Stomach smooth muscle (tissue), 2 donors: Measurements from ENCODE around the gene ARHGAP19.
"Not testable (repeated sequence)": the region's sequence is repeated elsewhere in the genome, so short reads cannot be mapped to it uniquely, and the experiment has no call there.

ENCODE experiments used
- H3K27ac ChIP-seq: one replicate; pipeline ENCODE4 v1.7.0; 2013; ENCODE audit warnings: mild to moderate bottlenecking, low read length, inconsistent platforms
- H3K27me3 ChIP-seq, 2 donors: one replicate each; pipeline ENCODE4 v1.7.0; 2013; ENCODE audit warnings: low read length in 2 of 2; ENCODE audit not compliant: insufficient read depth in 2 of 2, control insufficient read depth in 1 of 2
- H3K36me3 ChIP-seq, 2 donors: one replicate each; pipeline ENCODE4 v1.7.0; 2013; ENCODE audit warnings: low read length in 2 of 2; ENCODE audit not compliant: control insufficient read depth in 2 of 2, insufficient read depth in 2 of 2
- H3K4me1 ChIP-seq: one replicate; pipeline ENCODE4 v1.7.0; 2013; ENCODE audit warnings: low read length; ENCODE audit not compliant: control insufficient read depth, insufficient read depth
- H3K4me3 ChIP-seq, 2 donors: one replicate each; pipeline ENCODE4 v1.7.0; 2013; ENCODE audit warnings: low read length in 2 of 2
- H3K9ac ChIP-seq, 2 donors: one replicate each; pipeline ENCODE4 v1.7.0; 2013; ENCODE audit warnings: low read length in 2 of 2, mild to moderate bottlenecking in 1 of 2
- H3K9me3 ChIP-seq, 2 donors: one replicate each; pipeline ENCODE4 v1.7.0; 2013; ENCODE audit warnings: low read length in 2 of 2; ENCODE audit not compliant: control insufficient read depth in 2 of 2
- donor health status: healthy.
- donor health status: Pancreatic carcinoma.

Gene ARHGAP19

DNA sequence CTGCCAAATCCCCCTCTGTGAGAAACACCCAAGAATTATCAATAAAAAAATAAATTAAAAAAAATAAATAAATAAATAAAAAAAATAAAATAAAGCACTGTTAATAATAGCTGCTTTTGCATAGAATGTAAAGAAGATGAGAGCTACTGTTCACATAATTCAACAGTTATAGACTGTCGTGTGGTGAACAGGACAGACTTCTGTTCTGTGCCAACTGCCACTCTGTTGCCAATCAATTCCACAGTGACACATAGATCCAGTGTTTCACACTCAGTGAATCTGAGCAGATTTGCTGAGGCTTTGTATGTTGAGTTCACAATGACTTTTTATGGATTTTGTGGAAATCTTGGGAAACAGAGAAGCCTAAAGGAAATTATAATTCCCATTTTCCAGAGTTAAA, 14.9 kb downstream of the ARHGAP19 start:
- Histone ChIP-seq H3K27me3 (no peaks in the 10 kb centered on the region), H3K9me3 (no peaks in the 10 kb centered on the region)

DNA sequence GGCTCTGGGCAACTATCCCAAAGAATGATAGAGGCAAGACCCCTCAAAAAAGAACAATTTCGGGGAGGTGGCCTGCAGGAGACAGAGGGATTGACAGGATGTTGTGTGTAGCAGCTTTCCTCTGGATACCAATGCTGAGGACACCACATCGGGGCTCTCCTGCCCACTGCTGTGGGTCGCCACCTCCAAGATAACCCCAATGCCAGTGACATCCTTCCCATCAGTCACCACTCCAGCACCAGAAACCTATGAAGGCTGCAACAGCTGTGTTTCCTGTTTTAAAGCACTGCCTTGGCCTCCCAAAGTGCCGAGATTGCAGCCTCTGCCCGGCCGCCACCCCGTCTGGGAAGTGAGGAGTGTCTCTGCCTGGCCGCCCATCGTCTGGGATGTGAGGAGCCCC, 17.6 kb downstream of the ARHGAP19 start:
- no peak overlapping the region for H3K9ac ChIP-seq
- H3K36me3 ChIP-seq, result no peaks in the 10 kb centered on the region
- no peaks in the 10 kb centered on the region for H3K9me3 ChIP-seq
- no peaks in the 10 kb centered on the region for H3K4me1 ChIP-seq
- H3K27me3 ChIP-seq, result no peaks in the 10 kb centered on the region
- no peak overlapping the region for H3K27ac ChIP-seq
- H3K4me3 ChIP-seq, result no peak overlapping the region

More for the DNA sequence above, 14.9 kb downstream of the ARHGAP19 start:
- no peaks in the 10 kb centered on the region for H3K4me1 ChIP-seq
- H3K36me3 ChIP-seq, result no peaks in the 10 kb centered on the region
- no peak overlapping the region for H3K4me3 ChIP-seq
- H3K27ac ChIP-seq, result no peak overlapping the region
- no peak overlapping the region for H3K9ac ChIP-seq

DNA sequence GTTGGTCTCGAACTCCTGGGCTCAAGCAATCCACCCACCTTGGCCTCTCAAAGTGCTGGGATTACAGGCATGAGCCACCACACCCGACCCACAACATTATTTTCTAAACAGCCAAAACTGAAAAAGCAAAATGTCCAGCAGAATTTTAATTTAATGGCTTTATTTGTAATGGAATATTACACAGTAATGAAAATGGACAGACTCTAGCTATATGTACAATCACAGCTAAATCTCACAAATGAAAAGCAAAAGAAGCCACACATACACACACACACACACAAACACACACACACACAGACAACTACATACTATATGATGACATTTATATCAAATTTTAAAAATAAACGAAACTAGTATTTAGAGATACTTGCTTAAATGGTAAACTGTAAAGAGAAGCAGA, 18.7 kb downstream of the ARHGAP19 start:
- Histone ChIP-seq H3K27me3 (no peaks in the 10 kb centered on the region), H3K27ac (no peak overlapping the region), H3K4me1 (no peaks in the 10 kb centered on the region), H3K9ac (no peak overlapping the region), H3K4me3 (no peak overlapping the region), H3K9me3 (no peaks in the 10 kb centered on the region), H3K36me3 (no peaks in the 10 kb centered on the region)

DNA sequence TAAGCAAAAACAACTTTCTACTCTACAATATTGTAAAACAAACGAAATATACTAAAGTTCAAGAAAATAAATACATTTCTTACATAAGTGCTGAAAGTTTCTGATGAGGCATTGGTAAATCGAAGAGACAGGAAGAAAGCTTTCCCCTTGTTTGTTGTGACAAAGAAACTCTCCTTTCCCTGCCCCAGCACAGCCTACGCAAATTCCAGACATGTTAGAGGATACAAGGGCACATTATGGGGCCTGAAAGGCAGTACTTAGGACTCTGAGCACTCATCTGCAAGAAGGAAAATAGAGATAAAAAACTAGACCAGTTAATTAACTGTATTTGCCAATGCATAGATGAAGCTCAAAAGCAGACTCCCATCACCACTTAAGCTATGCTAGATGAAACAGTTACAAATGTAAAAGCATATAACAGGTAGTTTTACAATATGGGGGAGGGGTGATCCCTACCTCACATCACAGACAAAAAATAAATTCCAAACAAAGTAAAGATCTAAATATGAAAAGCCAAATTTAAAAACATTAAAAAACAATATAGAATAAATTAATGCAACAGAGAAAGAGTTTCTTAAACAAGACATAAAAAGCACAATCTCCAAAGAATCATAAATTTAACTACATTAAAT, 21.8 kb downstream of the ARHGAP19 start:
- no peaks in the 10 kb centered on the region for H3K27me3 ChIP-seq
- no peaks in the 10 kb centered on the region for H3K4me1 ChIP-seq
- H3K9me3 ChIP-seq, result no peaks in the 10 kb centered on the region
- H3K4me3 ChIP-seq, result no peak overlapping the region
- peaks cover 0 to 1% of the 10 kb centered on the region in 2 donors for H3K36me3 ChIP-seq
- H3K9ac ChIP-seq, result no peak overlapping the region
- no peak overlapping the region for H3K27ac ChIP-seq

DNA sequence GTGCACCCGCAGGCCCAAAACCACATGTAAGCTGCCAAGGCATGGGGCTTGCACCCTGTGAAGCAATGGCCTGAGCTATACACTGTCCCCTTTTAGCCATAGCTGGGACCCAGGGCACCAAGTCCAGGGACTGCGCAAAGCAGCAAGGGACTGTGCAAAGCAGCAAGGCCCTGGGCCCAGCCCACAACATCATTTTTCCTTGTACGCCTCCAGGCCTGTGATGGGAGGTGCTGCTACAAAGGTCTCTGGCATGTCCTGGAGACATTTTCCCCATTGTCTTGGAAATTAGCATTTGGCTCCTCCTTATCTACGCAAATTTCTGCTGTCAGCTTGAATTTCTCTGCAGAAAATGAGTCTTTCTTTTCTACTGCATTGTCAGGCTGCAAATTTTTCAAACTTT, 24.8 kb downstream of the ARHGAP19 start:
- Histone ChIP-seq H3K9me3 (no peaks in the 10 kb centered on the region), H3K9ac (no peak overlapping the region), H3K4me3 (no peak overlapping the region), H3K36me3 (peaks cover 0 to 4% of the 10 kb centered on the region in 2 donors), H3K27ac (no peak overlapping the region), H3K27me3 (no peaks in the 10 kb centered on the region), H3K4me1 (no peaks in the 10 kb centered on the region)

DNA sequence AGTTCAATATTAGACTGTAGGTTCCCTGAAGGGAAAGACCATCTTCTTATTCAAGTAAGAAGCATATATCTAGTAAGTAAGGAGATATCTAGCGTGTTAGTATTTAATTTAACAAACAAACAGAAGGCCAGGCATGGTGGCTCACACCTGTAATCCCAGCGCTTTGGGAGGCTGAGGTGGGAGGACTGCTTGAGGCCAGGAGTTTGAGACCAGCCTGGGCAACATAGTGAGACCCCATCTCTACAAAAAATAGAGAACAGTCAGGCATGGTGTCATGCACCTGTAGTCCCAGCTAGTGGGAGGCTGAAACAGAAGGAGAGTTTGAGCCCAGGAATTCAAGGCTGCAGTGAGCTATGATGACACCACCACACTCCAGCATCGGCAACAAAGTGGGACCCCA, 27.3 kb downstream of the ARHGAP19 start:
- not testable (repeated sequence) for H3K4me3 ChIP-seq, H3K36me3 ChIP-seq, H3K27ac ChIP-seq, H3K27me3 ChIP-seq, H3K9me3 ChIP-seq, H3K4me1 ChIP-seq, H3K9ac ChIP-seq

DNA sequence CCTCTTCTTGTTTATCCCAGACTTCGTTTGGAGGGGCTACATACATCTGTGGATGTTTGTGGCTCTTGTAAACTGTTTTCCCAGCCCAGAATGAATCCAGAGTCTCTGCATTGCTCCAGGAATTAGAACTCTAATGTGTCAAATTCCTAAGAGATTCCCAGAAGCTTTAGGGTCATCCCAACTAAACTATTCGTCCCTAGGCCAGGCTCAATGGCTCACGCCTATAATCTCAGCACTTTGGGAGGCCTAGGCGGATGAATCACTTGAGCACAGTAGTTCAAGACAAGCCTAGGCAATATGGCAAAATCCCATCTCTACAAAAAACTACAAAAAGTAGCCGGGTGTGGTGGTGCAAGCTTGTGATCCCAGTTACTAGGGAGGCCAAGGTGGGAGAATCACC, 28.5 kb downstream of the ARHGAP19 start:
- no peaks in the 10 kb centered on the region for H3K27me3 ChIP-seq
- H3K36me3 ChIP-seq, result peaks cover 0 to 7% of the 10 kb centered on the region in 2 donors
- H3K9ac ChIP-seq, result no peak overlapping the region
- no peaks in the 10 kb centered on the region for H3K9me3 ChIP-seq
- H3K4me3 ChIP-seq, result no peak overlapping the region
- H3K27ac ChIP-seq, result no peak overlapping the region
- H3K4me1 ChIP-seq, result no peaks in the 10 kb centered on the region

DNA sequence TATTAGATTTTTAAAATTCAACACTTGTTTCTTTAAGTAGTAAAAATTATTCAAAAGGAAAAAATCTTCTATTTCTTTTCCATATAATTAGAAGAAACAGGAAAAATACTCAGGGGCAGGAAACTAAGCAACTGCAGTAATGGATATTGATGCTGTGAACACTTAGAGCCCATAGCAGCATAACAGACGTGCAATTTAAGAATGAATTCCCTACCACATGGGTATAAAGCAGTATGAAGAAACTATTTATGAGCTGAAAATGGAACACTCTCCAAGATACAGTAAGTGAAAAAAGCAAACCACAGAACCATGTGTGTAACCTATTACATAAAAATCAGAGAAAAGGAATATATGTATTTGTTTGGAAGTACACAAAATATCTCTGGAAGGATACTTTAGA, 30.8 kb downstream of the ARHGAP19 start:
- H3K36me3 ChIP-seq, result peaks cover 0 to 11% of the 10 kb centered on the region in 2 donors
- no peak overlapping the region for H3K4me3 ChIP-seq

DNA sequence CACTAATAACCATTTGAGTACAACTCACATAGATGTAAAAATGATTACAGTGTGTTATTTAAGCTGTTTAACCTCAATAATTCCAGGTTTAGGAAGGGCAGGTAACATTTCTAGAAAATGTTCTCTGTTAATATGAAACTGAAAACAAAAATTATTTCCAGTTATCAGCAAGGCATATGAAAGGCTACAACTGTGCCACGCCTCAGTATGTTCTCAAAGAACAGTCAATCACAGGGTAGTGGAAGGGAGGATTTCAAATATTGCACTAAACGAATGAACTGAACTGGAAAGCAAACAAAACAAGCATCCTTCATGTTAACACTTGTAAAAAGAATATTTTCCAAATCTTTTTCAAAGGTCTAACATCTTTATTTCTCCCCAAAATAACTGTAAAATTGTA, 31.3 kb downstream of the ARHGAP19 start:
- Histone ChIP-seq H3K4me3 (no peak overlapping the region), H3K9ac (no peak overlapping the region), H3K9me3 (no peaks in the 10 kb centered on the region), H3K27me3 (no peaks in the 10 kb centered on the region), H3K4me1 (no peaks in the 10 kb centered on the region), H3K36me3 (peaks cover 0 to 11% of the 10 kb centered on the region in 2 donors), H3K27ac (no peak overlapping the region)

More for the DNA sequence above, 30.8 kb downstream of the ARHGAP19 start:
- Histone ChIP-seq H3K27me3 (no peaks in the 10 kb centered on the region), H3K9me3 (no peaks in the 10 kb centered on the region), H3K4me1 (no peaks in the 10 kb centered on the region), H3K27ac (no peak overlapping the region), H3K9ac (no peak overlapping the region)

DNA sequence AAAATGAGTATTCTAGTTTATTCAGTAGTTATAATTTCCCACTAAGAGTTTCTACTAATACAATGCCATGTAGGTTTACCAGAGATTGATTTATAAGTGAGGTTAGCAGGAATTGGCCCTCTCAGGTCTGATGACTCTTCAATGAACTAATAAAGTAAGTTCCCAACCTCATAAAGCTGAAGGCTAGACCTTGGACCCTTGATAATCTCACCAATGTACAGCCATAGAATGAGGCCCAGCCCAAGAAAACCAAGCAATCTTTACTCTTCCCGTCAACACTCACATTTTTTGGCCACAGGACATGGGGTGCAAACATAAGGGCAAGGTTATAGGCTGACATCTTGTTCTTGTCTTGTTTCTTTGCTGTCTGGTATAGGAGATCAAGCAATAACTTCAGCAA, 33.3 kb downstream of the ARHGAP19 start:
- H3K27ac ChIP-seq, result no peak overlapping the region
- peaks cover 0 to 10% of the 10 kb centered on the region in 2 donors for H3K36me3 ChIP-seq
- no peaks in the 10 kb centered on the region for H3K27me3 ChIP-seq
- H3K4me3 ChIP-seq, result no peak overlapping the region
- no peaks in the 10 kb centered on the region for H3K4me1 ChIP-seq
- H3K9me3 ChIP-seq, result no peaks in the 10 kb centered on the region
- H3K9ac ChIP-seq, result no peak overlapping the region

DNA sequence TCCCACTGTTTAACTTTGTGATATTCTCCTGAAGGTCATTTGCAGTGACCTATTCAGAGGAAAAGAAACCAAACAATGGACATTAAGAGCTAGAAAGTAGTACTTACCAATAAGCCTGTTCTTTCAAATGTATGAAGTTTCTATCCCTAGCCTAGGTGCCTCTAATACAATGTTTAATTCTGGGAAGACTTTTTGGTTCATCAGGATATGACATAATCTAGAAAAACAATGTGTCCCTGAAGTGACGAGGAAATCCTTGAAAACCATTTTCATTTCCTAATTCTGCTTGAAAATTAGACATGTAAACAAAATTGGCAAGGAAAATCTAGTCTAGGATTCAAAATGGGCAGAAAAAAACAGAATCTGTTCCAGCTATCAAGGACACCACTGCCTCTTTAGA, 36.1 kb downstream of the ARHGAP19 start:
- no peak overlapping the region for H3K27ac ChIP-seq
- H3K27me3 ChIP-seq, result no peaks in the 10 kb centered on the region
- no peak overlapping the region for H3K9ac ChIP-seq
- H3K9me3 ChIP-seq, result no peaks in the 10 kb centered on the region
- no peak overlapping the region for H3K4me3 ChIP-seq
- peaks cover 0 to 12% of the 10 kb centered on the region in 2 donors for H3K36me3 ChIP-seq
- no peaks in the 10 kb centered on the region for H3K4me1 ChIP-seq
